Muscle of back (tissue), 11 donors: ENCODE data around the gene MTHFD1L. TPM values are rescaled to one million over a fixed set of nuclear protein-coding genes. Genes with fewer than 3 reads are reported as not detected.

Experiments used
- DNase-seq, 3 donors: peaks; one replicate each; pipeline versions ENCODE4 v3.0.0 to v3.0.0-alpha.2; 2013
- polyA plus RNA-seq, 10 donors: library from polyadenylated mRNA; unstranded; fragments of 120-200 nt; gene quantifications; one replicate each; pipeline ENCODE4 v1.2.1, GENCODE V29; 2013; ENCODE audit not compliant: insufficient read length in 10 of 10

The MTHFD1L gene
- polyA plus RNA-seq, 10 donors, result 20.5 to 31.5 (median 24.6) TPM

DNA sequence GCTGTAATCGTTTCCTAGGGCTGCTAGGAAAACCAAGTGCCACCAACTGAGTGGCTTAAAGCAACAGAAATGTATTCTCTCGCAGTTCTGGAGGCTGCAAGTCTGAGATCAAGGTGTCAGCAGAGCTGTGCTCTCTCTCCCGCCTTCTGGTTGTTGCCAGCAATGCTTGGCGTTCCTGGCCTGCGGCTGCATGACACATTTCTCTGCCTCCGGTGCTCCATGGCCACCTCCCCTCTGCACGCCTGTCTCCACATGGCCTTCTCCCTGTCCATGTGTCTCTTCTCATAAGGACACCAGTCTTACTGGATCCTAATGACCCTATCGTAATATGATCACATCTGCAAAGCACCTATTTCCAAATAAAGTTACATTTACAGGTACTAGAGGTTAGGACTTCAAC lies 282.6 kb downstream of the MTHFD1L start:
- DNase-seq, result no peak

DNA sequence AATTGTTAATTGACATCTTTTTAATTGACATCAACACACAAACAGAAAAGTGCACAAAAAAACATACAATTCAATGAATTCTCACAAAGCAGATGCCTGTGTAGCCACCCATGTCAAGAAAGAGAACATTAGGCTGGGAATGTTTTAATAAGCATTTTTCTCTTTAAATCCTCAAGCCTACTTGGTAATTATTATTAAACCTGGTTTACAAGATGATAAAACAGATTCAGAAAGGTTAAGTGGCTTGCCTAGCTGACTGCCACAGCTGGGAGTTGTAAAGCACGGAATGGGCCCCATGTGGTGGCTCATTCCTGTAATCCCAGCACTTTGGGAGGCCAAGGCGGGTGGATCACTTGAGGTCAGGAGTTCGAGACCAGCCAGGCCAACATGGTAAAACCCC lies 284.3 kb downstream of the MTHFD1L start:
- DNase-seq, result no peak
